H1 (cell line): ENCODE measurements around the gene NAT10. TPM values are rescaled to one million over a fixed set of nuclear protein-coding genes. Genes with fewer than 3 reads are reported as not detected.

Experiments
- CHD7 ChIP-seq: fragments of 300-600 bp; sonication (generic); IDR thresholded peaks from 2 replicates; pipeline ENCODE4 v1.7.1; 2012; ENCODE audit warnings: low read length, moderate library complexity, mild to moderate bottlenecking, inconsistent platforms; ENCODE audit not compliant: insufficient replicate concordance
- EZH2 ChIP-seq: fragments of 200-600 bp; sonication (generic); IDR thresholded peaks from 2 replicates; pipeline ENCODE4 v1.7.1; 2012; ENCODE audit warnings: low read depth, mild to moderate bottlenecking, moderate library complexity, low read length, inconsistent platforms; ENCODE audit not compliant: severe bottlenecking
- FOSL1 ChIP-seq: IDR thresholded peaks from 2 replicates; pipeline ENCODE4 v1.6.1; 2011; ENCODE audit warnings: mild to moderate bottlenecking, low read depth, low read length, moderate library complexity; ENCODE audit not compliant: insufficient read depth
- NANOG ChIP-seq: IDR thresholded peaks from 2 replicates; pipeline ENCODE4 v1.6.1; 2011; ENCODE audit warnings: low read length, low read depth, mild to moderate bottlenecking, inconsistent platforms; ENCODE audit not compliant: insufficient read depth, poor library complexity, severe bottlenecking
- PHF8 ChIP-seq: fragments of 200-600 bp; sonication (generic); conservative IDR thresholded peaks from 2 replicates; pipeline ENCODE4 v1.7.1; 2012; ENCODE audit warnings: low read depth, mild to moderate bottlenecking, inconsistent platforms, low read length, moderate library complexity
- SIRT6 ChIP-seq: IDR thresholded peaks from one replicate; pipeline ENCODE4 v1.7.1; 2012; ENCODE audit warnings: low read length, inconsistent platforms
- SP2 ChIP-seq: IDR thresholded peaks from 2 replicates; pipeline ENCODE4 v1.6.1; 2012; ENCODE audit warnings: mild to moderate bottlenecking, low read length, inconsistent platforms
- TCF12 ChIP-seq: IDR thresholded peaks from 2 replicates; pipeline ENCODE4 v1.6.1; 2011; ENCODE audit warnings: low read depth, mild to moderate bottlenecking, low read length
- polyA plus RNA-seq, 7 experiments: library from polyadenylated mRNA; depleted of rRNA in 3 of 7; stranded (reverse) in 5 of 7; unstranded in 2 of 7; fragments of >200 nt in 5 of 7; fragments of 200-250 nt in 2 of 7; gene quantifications; 1 replicate in 5 of 7; 2 replicates in 1 of 7; 4 replicates in 1 of 7; pipeline versions ENCODE4 v1.2.1 to v1.2.3, GENCODE V29; 2011 to 2013; ENCODE audit warnings: missing spikeins in 2 of 7, mixed read lengths in 2 of 7
- total RNA-seq: library from RNA; stranded (reverse); fragmentation: NEBNext Ultra II Directional; extraction: Animal tissue kit (Norgen Biotek cat#: 25700); gene quantifications from 2 replicates; pipeline ENCODE4 v1.2.1, GENCODE V29; 2021

Gene NAT10
- total and polyA plus RNA-seq, 2 of the 8 experiments (the other 6 are each of a cell fraction or from before 2014, with no cell fraction given): 66.3 to 89.6 TPM

- TF ChIP-seq CHD7: no peak
- TF ChIP-seq FOSL1: no peak
- TF ChIP-seq SP2: no peak
- no peak for TF ChIP-seq TCF12
- no peak for TF ChIP-seq EZH2
- no peak for TF ChIP-seq PHF8
- no peak for TF ChIP-seq SIRT6
- TF ChIP-seq NANOG: no peak
Observed at GRCh38 chr11:34104680-34105078, 750 bp upstream of the NAT10 start (continued).
